Endothelial cell of hepatic sinusoid (primary cell): Measurements from ENCODE around the gene NOL7.

Experiments used
- in situ Hi-C: cut with HindIII; loops from 2 replicates; pipeline ENCODE4 v1.10.0; 2017; ENCODE audit warnings: low sequenced_read_pairs

NOL7 gene

GRCh38 chr6:13614926-13615791, at the start of gene NOL7:
Gene NOL7 (plus strand): TSS chr6:13615335. CDS start chr6:13615359, 24 bp downstream.
- in situ Hi-C loops: no loop called here

GRCh38 chr6:13565921-13566320, 49.2 kb upstream of the NOL7 start:
- in situ Hi-C loops: no loop called here

- in situ Hi-C loops: no loop called here
Measured at GRCh38 chr6:13566500-13566899, 48.6 kb upstream of the NOL7 start.

- in situ Hi-C loops: no loop called here
Measured at GRCh38 chr6:13568970-13569369, 46.2 kb upstream of the NOL7 start.

GRCh38 chr6:13572240-13572639, 42.9 kb upstream of the NOL7 start:
- in situ Hi-C loops: no loop called here

GRCh38 chr6:13572951-13573654, 42.0 kb upstream of the NOL7 start:
- in situ Hi-C loops: no loop called here

- in situ Hi-C loops: no loop called here
Measured at GRCh38 chr6:13573669-13574110, 41.4 kb upstream of the NOL7 start.

- in situ Hi-C loops: no loop called here
Measured at GRCh38 chr6:13574149-13574570, 41.0 kb upstream of the NOL7 start.

- in situ Hi-C loops: no loop called here
Measured at GRCh38 chr6:13574571-13575376, 40.4 kb upstream of the NOL7 start, which contains the start of gene SIRT5. Gene SIRT5 (plus strand): TSS chr6:13574601. CDS start chr6:13584111, 9,510 bp downstream.

- in situ Hi-C loops: no loop called here
Measured at GRCh38 chr6:13575377-13575775, 39.8 kb upstream of the NOL7 start.

- in situ Hi-C loops: no loop called here
Measured at GRCh38 chr6:13576017-13576416, 39.1 kb upstream of the NOL7 start.

GRCh38 chr6:13577926-13578325, 37.2 kb upstream of the NOL7 start:
- in situ Hi-C loops: no loop called here

GRCh38 chr6:13579911-13580310, 35.2 kb upstream of the NOL7 start:
- in situ Hi-C loops: no loop called here

GRCh38 chr6:13581700-13582229, 33.4 kb upstream of the NOL7 start:
- in situ Hi-C loops: no loop called here

GRCh38 chr6:13586603-13587542, 28.3 kb upstream of the NOL7 start:
- in situ Hi-C loops: no loop called here

GRCh38 chr6:13589801-13590200, 25.3 kb upstream of the NOL7 start:
- in situ Hi-C loops: no loop called here

GRCh38 chr6:13590574-13591153, 24.5 kb upstream of the NOL7 start:
- in situ Hi-C loops: no loop called here

GRCh38 chr6:13591205-13591921, 23.8 kb upstream of the NOL7 start:
- in situ Hi-C loops: no loop called here

- in situ Hi-C loops: no loop called here
Measured at GRCh38 chr6:13593103-13593502, 22.0 kb upstream of the NOL7 start.
